RPMI7951 (cell line): ENCODE data around the gene RAB3A. TPM values are rescaled to one million over a fixed set of nuclear protein-coding genes. Genes with fewer than 3 reads are reported as not detected.
"Not testable (repeated sequence)": the region's sequence is repeated elsewhere in the genome, so short reads cannot be mapped to it uniquely, and the experiment has no call there.

Experiments
- DNase-seq: peaks from one replicate; pipeline ENCODE4 v3.0.0-alpha.2; 2012; ENCODE audit warnings: low read depth
- total RNA-seq: library from RNA; depleted of rRNA; stranded (reverse); fragments of >200 nt; shearing (Covaris generic); gene quantifications from 2 replicates; pipeline ENCODE4 v1.2.3, GENCODE V29; 2014

The RAB3A gene
- total RNA-seq, 1 experiment from 2014 or later, result 3.6 TPM

DNA sequence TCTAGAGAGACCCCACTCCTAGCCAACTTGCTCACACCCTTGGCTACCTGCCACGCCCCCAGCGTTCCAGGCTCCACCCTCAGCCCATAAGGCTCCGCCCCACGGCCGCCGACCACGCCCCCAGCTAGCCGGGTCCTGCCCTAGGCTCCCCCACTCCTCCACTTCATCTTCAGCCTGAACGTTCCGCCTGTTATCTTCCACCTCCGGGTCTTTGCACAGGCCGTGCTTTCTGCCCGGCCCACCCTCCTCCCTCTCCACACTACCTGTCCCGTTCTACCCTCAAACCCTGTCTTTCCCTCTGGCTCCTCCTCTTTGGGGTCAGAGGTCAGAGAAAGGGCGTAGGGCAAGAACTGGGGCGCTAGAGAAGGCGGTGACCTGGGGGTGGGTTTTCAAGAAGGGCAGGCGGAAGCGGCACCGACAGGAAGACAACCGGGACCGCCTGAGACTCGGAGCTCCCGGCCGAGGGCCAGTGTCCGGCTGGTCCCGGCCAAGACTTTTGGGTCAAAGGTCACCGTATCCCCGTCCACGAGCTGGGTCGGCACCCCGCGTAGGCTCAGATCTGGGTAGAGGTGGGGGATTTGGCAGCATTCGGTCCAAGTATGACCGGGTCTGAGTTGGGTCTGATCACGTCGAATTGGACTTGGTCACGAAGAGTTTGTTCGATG lies 20.1 kb upstream of the RAB3A start:
- DNase-seq, result no peak

DNA sequence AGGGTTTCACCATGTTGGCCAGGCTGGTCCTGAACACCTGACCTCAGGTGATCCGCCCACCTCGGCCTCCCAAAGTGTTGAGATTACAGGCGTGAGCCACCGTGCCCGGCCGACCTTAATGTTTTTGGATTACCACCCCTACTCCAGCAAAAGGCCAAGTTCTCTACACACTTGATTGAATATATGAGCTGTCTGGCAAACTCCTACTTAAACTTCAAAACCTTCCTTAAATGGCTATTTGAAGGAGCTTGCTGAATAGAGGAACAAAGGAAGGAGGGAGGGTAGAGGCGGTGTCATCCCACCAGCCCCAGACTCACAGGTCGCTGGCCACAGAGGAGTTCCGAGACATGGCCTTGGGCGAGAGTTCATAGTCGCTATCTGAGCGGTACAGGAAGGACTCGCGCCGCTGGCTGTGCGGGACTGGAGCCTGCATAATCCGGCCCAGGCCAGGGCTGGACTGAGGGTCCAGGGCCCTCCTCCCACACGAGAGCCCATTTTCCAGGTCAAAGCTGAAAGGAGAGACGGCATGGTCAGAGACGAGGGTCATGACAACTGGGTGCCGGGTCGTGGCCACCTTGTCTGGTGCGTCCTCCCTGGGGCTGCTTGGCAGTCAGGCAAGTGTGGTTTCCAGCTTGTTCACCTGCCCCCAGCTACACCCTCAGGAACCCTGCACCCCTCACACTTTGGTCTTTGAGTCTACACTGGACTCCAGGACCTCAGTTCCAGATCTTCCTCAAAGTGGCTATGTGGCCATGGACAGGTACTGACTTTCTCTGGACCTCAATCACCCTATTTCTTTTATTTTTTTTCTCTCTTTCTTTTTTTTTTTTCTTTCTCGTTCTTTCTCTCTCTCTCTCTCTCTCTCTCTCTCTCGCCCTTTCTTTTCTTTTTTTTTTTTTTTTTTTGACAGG lies 18.2 kb upstream of the RAB3A start:
- no peak for DNase-seq

DNA sequence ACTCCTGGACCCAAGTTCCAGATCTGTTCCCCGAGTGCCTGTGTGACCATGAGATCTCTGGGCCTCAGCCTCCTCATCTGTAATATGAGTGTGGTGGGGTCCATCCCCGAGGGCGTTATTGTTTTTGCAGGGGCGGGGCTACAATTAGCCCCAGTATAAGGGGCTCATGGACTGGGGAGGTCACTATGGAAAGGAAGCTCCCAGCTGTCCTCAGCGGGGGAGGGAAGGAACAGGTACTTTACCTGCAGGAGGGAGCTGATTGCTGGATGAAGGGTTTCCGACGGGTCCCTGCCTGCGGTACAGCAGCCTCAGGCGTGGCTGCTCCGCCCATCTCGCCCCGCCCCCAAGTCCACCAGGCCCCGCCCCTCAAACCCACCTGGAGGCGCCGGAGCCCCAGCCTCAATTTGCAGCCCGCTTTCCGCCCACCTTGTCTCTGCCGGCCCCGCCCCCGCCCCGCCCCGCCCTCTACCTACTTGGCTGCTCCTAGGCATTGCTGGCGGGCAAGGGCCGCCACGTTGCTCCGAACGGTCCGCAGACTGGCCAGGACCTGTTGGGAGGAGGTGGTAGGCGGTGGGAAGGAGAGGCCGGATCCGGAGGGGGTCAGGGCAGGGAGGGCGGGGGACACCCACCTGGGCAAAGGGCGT lies 16.9 kb upstream of the RAB3A start:
- no peak for DNase-seq

DNA sequence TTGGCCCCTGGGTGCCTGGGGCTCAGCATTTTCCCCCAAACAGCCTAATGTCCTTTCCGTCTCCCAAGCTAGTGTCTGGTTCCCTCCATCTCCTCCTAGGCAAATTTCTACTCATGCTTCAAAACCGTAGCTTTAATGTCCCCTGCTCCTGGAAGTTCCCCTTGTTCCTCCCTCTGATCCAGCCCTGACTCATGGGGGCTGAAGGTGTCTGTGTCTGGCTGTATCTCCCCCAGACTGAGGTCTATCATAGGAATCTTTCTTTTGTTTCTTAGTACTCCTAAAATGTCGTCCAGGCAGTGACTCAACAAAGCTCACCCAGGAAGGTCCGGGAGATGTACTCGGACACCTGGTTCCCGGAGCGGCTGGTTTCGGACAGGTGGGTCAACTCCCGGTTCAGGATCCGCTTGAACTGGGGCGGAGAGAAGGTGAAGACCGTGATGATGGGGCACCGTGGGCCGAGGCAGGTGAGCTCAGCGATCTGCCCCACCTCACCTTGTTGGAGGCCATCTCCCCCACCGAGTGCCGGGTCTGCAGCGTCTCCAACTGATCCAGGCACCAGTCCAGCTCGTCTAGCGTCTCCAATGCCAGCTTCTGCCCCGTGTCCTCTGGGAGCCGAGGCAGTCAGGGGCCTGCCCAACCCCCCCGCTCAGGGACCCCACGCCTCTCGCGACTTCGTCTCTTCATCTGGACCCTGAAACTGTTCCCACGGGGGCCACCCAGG lies 16.2 kb upstream of the RAB3A start:
- DNase-seq, result no peak

DNA sequence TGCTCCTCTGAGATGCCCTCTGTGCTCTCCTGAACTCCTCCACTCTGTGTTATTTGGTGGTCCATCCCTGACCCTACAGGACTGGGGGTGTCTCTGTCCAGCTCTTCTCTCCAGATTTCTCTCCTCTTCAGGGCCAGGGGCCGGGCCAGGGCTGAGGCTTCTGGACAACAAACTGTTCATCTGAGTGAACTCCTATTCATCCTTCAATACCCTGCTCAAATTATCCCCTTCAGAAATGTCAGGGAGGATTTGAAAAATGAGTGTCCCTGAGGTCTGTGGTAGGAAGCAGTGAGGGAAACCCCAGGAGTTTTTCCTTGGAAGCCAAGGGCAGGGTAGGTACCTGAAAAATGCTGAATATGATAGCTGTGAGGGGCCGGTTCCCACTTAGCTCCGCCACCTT lies 14.8 kb upstream of the RAB3A start:
- DNase-seq, result no peak

DNA sequence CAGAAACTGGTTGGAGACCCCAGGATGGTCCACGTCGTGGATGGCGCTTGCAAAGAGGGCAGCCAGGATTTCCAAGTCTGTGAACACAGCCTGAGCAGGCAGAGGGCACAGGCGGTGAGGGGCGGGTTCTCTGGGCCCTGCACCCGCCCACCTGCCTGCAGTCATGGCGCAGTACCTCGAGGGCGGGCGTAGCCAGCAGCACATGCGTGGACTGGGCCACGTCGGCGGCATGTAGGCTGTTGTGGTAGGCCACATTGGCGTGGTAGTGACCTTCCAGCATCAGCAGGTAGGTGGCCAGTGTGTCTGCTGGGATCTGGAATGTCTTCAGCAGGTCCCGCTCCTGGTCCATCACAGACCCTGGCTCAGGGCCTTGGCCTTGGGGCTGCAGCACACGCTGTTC lies 14.3 kb upstream of the RAB3A start:
- DNase-seq, result no peak

DNA sequence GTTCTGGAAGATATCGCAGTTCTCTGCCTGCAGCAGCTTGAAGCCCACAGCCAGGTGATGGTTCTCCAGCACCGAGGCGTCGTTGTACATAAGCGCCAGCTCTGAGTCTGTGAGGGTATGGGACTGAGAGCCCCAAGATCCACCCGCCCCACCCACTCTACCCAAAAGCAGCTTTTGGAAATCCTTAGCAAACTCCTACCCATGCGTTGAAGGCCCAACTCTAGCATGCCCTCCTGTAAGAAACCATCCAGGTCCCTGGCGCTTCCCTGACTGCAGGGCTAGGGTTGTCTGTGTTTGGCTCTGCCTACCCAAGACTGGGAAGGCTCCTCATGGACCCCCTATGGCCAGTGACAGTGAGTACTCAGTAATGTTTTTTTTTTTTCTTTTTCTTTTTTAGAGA lies 12.9 kb upstream of the RAB3A start:
- DNase-seq, result no peak

DNA sequence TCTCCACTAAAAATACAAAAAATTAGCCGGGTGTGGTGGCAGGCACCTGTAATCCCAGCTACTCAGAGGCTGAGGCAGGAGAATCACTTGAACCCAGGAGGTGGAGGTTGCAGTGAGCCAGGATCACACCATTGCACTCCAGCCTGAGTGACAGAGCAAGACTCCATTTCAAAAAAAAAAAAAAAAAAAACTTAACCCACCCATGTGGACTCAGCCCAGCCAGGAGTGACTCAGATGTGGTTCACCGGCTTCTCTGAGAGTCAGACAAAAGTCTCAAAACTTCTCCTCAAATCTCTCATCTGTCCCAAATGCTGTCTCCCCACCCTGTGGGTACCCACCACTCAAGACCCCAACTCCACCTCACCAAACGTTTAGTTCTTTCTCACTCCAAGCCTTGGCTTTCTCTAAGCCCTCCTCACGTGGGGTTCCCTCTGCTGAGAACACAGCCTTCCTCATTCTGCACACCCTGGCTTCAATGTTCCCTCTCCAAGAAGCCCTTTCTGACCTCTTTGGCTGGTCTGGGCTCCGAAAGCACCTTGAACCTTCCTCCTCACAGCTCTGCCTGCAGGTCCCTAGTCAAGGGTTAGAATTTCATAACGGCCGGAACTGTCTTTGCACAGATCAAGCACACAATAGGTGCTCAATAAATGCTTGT lies 11.1 kb upstream of the RAB3A start:
- DNase-seq, result peak; percentile 57

DNA sequence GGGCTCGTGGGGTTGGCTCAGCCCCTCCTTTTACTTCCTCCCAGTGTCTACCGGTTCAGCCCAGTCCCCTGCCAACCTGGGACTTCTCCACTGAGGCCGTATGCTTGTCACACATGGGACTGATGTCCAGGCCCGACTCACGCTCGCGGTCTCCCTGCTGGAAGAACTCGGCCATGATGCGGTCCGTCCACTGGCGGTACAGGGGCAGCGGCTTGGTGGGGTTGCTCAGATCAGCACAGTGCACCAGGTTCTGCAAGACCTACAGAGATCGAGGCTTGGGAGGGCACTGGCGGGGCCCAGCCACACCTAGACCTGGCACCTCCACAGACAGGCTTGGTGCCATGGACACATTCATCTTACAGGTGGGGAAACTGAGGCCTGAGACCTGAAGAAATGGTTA lies 7.8 kb upstream of the RAB3A start:
- DNase-seq, result no peak

DNA sequence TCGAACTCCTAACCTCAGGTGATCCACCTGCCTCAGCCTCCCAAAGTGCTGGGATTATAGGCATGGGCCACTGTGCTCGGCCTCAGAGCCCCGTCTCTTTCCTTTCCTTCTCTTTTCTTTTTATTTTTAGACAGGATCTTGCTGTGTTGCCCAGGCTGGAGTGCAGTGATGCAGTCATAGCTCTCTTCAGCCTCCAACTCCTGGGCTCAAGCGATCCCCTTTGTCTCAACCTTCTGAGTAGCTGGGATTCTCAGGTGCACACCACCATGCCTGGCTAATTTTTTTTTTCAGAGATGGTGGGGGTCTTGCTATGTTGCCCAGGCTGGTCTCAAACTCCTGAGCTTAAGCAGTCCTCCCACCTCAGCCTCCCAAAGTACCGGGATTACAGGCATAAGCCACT lies 6.1 kb upstream of the RAB3A start:
- DNase-seq, result not testable (repeated sequence)

DNA sequence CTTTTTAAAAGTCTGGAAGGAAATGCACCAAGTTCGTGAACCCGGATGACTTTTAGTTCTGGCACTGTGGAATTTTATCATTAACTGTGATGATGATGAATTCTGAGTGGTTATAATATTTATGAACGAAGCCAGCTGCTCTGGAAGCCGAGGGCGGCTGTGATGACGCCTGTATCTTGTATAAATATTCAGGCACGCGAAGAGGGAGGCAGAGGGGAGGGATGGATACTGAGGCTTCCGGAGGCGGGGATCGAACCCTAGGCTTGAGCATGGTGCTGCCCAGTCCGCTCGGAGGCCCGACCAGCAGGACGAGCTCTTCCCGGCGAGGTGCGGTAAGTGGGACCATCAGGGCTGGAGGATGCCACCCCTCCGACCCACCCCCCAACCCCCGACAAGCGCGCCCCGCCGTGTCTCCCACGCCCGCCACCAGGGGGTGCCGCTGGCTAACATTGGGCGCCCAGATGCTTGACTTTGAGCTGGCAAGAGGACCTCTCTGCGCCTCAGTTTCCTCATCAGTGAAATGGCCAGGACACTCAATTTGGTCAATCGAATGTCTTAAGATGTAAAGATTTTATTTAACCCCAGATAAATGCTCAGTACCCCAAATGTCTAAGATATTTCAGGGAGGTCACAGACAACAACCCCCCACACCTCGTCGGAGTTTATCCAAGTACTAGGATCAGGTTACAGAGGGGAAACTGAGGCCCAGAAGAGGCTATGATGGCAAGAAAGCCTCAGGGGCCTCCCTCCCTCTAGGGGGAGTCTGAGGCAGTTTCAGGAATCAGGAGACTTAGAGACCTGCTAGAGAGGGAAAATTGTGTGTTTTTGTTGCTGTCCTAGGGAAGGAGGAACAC lies 4.5 kb upstream of the RAB3A start:
- peak; percentile 45 for DNase-seq

DNA sequence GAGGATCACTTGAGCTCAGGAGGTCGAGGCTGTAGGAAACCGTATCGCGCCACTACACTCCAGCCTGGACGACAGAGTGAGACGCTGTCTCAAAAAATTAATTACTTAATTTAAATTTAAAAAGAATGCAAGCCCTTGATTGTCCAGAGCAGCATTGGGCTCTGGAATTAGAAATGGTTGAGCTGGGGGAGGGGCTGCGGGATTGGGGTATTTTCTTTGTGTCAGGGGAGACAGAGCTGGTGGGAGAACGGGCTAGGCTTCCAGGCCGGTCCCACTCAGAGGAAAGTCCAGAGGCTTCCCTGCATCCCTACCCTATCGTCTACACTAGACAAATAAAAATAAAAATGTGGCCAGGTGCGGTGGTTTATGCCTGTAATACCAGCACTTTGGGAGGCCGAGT lies 2.2 kb upstream of the RAB3A start:
- DNase-seq, result no peak

DNA sequence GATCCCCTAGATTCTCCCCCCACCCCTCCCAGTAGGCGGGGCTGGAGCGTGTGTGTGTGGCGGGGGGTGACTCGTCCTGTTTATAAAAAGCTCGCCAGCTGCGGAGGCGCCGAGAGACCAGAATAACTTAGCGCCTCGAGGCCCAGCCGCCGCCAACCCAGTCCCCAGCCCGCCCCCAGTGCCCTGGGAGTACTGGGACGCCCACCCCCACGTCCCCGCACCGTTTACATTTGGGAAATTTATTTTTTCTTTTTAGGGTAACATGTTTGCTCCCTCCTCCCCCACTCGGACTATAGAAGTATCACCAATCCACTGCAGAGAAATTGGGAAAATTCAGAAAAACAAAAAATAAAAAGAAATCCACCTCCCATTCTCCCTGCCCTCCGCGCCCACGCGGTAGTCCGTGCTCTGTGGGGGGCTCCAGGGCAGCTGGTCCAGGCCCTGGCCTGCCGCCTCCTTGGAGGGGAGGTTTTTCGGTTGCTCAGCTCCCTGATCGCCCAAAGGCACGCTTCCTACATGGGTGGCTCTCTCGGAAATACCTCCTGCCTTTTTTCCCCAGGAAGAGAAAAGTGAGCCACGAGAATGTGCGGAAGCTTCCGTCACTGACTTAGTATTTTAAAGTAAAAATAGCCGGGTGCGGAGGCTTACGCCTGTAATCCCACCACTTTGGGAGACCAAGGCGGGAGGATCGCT lies 1.5 kb upstream of the RAB3A start:
- peak; percentile 79 for DNase-seq

DNA sequence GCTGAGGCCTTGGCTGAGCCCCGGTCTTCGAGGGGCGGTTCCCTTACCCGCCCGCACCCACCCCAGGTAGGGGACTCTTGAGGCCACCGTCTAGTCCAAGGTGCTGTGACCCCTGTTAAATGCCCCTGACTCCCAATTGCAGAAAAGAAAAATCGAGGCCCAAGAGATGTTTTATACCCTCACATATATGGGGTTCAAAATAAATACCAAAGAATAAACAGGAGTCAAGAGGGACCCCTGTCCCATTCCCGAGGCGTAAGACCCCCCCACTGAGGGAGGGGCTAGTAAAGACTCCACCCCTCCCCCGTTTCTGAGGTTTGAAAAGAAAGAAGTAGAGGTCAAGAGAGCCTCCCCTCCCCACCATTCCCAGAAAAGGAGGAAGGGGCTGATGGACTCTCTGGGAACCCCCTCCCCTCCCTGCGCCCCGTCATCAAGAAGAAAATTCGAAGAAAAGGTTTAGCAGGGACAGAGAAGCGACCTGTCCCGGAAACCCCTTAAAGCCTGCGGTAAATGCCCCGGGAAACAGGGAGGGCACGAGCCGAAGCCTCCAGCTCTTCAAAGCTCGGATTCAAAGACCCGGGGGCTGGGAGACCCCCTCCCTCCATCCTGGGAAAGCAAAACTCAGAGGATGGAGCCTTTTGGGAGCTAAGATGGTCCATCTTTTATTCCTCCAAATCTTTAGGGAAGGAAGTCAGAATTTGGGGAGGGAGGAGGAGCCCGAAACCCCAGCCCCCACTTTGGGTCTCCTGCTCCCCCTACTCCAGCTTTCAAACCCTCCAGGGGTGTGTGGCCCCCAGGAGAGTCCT lies 755 bp upstream of the RAB3A start:
- peak; percentile 33 for DNase-seq

DNA sequence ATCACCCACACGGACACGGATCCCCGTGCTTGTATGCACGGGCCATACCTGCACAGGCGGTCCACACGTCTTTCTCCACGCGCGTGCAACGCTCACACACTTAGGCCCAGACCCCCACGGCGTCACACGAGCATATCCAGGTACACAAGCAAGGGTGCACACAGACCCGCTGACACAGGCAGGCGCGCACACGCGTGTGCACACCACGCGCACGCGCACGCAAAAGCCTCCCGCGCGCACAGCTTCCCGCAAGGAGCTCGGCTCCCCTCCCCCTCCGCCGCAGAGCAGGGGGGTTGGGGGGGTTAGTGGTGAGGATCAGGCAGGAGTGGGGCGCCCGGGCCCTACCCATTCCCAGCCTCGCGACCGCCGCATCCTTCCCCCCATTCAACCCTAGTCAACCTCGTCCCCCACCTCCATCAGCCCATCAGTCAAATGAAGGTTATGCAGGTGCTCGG lies 407 bp downstream of the RAB3A start:
- no peak for DNase-seq

DNA sequence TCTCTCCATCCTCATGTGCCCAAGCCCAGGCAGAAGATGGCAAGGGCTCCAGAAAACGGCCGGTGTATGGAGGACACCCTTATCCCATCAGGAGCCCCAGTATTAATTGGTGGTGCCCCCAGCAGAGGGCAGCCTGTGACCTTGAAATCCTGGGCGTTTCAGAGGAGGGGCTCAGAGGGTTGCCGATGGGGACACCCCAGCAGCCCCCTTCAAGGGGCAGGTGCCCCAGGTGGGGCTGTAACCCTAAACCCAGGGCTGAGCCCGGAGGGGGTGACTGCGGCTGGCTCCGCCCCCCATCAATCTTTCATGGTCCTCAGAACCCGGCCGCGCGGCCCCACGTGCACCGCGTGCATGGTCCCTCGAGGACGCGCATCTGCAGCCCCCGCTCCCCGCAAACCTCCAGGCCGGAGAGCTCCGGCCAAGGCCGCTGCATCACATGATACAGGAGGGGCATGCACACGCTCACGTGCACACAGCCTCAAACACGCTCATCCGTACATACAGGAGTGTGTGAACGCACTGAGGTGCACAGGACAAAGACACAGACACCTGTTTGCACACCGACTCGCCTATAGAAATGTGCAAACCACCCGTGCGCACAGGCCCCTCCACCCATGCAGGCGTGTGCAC lies 949 bp downstream of the RAB3A start:
- DNase-seq, result no peak

DNA sequence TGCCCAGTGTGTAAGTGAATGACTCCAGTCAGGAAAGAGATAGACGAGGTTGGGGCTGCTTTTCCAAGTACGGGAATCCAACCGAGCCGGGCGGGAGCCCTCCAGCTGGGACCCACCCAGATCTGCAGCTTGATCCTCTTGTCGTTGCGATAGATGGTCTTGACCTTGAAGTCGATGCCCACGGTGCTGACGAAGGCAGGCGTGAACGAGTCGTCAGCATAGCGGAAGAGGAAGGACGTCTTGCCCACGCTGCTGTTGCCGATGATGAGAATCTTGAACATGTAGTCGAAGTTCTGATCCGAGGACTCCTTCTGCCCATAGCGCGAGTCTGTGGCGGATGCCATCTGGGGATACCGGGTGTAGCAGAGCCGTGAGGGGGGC lies 1.5 kb downstream of the RAB3A start:
- no peak for DNase-seq

DNA sequence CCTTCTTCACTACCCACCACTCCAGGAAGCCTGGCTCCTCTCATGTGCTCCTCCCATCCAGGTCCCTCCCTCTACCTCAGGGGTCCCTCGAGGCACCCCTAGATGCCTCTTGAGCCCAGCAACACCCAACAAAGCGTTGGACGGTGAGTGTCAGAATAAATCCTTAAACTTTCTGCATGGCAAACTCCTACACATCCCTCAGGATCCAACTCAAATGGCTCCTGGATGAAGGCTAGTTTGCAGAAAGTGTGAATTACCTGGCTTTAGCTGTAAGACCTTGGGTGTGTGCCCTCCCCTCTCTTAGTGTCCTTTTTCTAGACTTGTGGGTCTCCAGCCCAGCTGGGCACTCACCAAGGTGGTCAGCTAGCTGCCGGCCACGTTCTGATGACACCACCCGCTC lies 5.5 kb downstream of the RAB3A start:
- no peak for DNase-seq

DNA sequence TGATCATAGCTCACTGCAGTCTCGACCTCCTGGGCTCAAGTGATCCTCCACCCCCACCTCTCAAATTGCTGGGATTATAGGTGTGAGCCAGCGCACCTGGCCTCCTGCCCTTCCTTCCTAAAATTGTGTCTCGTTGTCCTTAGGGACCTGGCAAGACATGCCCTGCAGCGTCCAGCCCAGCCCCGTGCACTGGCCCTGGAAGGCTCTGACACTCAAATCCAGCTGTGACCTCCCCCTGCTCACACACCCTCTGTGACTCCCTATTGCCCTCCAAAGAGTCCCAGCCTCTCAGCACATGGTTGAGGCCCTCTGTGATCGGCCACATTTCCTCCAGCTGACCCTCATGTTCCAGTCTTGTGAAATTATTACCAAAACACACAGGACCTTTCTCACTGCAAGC lies 5.9 kb downstream of the RAB3A start:
- no peak for DNase-seq
